DLD1 (cell line): ENCODE results near the gene TGM5.

Experiments
- in situ Hi-C: cut with HindIII; loops from 2 replicates; pipeline ENCODE4 v1.10.0; 2017; ENCODE audit warnings: low sequenced_read_pairs

TGM5 gene

DNA sequence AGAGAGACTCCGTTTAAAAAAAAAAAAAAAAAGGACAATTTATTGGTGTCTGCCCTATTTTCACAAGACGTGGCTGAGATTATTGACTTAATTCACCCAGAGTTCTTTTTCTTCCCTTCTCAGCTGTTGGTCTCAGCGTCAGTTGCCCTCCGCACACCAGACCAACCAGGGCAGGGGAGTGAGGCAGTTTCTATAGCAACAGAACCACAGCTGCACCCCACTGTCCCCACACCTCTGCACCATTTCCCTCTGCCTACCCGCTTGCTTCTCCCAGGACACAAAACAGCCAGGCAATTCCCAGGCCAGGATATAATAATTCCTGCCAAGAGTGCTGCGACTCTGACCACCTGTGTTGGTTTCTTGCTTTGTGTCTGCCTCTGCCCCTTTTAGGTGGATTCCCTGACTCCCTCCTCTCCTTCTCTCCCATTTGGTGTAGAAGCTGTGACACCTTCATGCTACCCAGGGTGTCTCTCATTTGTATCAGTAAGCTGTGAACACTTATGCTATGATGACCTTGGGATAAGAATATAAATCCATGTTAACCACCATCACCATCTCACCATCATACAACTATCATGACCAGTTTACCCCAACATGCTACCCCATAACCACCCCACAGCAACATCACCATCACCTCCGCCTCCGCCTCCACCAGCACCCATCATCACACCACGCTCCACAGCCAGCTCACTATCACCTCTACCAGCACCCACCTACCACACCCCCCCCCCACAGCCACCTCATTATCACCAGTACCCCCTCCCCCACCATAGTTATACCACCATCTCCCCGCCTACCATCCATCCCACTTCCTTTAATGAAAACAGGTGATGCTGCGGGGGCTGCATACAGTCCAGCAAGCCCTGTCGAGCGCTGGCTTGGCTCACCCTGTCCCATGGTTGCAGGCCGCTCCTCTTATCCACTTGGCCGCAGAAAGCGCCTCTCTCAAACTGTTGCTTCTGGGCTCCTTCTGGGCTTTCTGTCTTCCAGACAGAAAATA is 46.5 kb downstream of the TGM5 start:
- in situ Hi-C loops, result no loop called here

DNA sequence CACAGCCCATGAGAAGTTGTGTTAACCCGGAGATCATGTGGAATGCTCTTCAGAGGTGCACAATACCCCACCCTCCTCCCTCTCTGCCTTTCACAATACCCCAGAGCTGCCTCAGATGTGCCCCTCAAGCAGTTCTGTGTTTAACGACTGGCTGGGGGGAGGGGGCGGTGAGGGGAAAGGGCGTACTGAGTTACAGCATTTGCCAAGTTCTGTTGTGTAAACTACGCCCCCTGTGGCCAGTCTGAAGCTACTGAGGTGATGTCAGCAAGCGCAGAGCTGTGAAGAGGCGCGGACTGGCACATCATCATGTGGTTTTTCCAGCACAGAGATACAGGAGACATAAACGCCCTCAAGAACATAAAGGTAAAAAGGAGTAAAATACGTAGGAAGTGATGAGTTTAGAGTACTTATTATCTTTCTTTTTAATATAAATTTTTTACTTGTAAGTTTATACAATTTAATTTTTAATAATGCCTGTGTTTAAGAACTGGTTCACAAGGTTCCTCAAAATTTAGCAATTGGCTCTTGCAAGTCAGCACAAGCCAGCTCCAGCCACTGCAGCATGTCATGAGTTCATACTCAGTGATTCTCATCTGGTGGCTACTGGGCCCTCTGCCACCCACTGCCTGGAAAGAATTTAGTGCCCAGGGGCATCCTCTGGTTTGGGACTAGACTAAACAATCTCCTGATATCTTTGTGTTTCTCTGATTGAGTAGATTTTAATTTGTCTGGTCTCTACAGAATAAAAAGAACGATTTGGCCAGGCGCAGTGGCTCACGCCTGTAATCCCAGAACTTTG is 47.6 kb downstream of the TGM5 start:
- in situ Hi-C loops, result no loop called here

DNA sequence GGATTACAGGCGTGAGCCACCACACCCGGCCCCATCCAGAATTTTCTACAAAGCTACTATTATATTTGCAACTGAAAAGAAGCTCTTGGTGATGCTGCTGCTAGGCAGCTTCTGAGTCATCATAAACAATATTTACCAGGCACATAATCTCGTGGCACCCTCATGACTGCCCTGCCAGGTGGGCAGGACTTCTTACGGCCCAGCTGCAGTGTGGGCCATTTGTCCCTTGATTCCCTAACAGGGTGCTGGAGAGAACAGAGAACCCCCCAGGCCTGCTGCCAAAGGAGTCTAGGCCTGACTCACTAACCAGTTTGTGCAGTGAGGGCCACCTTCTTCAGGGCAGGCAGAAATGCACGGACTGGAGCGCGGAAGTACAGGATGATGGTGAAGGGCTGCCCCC is 50.8 kb downstream of the TGM5 start:
- in situ Hi-C loops, result no loop called here

GRCh38 chr15:43214592-43215295 is 52.0 kb downstream of the TGM5 start:
- in situ Hi-C loops, result no loop called here

DNA sequence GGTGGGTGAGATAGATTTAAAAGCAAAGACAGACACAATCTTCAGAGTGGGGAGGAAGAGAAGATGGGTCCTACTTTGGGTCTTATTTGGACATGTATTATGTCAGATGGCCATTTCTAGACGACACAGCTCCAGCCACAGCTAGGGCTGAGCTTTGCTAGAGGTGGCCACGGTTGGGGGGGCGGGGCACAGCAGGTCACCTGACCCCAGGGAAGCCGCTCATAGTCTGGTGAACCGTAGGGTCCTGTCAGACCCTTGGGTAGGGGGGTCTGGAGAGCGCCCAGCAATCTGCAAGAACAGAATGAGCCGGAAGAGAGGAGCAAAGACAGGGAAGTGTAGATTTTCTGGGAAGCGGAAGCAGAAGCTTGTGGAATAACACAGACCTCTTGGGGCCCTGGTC is 52.6 kb downstream of the TGM5 start:
- in situ Hi-C loops, result no loop called here

- in situ Hi-C loops, result no loop called here
Observed at GRCh38 chr15:43213466-43213865, 53.3 kb downstream of the TGM5 start.

GRCh38 chr15:43212951-43213350 is 53.8 kb downstream of the TGM5 start:
- in situ Hi-C loops, result no loop called here

DNA sequence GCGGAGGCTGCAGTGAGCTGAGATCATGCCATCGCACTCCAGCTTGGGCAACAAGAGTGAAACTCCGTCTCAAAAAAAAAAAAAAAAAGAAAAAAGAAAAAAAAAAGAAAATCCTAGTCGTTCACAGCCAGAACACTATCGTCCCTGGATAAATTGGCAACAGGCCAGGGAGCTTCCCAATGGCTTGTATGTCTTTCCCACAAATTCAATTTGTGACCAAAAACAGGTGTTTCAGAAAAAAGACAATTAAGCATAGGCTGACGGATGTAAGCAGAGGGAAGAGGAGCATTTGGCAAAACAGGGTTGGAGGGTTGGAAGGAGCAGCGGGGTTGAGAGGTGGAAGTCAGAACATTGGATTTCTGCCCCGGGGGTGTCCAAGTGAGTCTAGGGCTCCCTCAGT is 54.4 kb downstream of the TGM5 start:
- in situ Hi-C loops, result no loop called here

DNA sequence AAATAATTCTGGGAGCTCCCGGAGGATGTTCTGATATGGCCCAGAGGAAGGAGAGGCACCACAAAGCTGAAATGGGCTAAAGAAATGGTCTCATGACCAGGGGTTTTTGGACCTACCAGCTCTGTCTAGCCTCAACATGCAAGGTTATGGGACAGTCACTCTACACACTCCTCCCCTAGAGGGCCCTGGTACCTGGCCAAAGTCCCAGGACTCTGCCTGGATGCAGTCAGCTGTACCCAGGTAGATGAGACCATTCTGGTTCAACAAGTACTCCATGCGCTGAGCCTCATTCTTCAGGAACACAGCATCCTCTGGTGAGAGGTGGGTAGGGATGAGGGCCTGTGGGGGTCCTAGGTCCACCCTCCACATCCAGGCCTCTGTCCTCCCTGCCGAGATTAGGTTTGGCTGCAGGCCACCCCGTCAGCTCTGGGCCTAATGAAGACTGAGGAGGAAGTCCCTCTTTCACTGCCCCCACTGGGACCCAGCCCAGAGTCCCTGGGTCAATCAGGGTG is 55.4 kb downstream of the TGM5 start:
- in situ Hi-C loops, result no loop called here

- in situ Hi-C loops, result no loop called here
Observed at GRCh38 chr15:43210807-43211206, 55.9 kb downstream of the TGM5 start.

DNA sequence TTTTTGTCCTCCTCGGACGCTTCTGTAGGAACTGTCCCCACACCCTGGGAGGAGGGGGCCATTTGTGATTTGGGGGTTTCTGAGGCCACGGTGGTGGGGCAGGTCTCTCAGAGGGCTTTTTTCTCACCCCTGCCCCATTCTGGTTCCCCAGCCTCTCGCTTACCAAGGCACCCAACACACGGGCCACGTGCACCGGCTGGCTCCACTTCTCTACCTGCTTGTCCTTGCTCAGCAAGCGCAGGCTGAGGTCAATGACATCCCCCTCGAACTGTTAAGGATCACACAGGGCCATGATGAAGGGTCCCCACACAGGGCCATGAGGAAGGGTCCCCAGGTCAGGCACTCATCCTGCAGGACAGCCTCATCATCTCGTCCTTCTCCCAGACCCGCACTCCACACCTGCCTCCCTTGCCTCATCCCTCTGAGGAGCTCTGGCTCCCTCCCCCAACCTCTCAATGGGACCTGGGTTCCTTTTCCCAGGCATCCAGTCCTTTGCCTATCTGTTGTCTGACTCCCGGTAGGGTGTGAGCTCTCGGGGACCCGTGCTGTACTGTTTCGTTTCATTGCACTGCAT is 56.5 kb downstream of the TGM5 start:
- in situ Hi-C loops, result no loop called here

DNA sequence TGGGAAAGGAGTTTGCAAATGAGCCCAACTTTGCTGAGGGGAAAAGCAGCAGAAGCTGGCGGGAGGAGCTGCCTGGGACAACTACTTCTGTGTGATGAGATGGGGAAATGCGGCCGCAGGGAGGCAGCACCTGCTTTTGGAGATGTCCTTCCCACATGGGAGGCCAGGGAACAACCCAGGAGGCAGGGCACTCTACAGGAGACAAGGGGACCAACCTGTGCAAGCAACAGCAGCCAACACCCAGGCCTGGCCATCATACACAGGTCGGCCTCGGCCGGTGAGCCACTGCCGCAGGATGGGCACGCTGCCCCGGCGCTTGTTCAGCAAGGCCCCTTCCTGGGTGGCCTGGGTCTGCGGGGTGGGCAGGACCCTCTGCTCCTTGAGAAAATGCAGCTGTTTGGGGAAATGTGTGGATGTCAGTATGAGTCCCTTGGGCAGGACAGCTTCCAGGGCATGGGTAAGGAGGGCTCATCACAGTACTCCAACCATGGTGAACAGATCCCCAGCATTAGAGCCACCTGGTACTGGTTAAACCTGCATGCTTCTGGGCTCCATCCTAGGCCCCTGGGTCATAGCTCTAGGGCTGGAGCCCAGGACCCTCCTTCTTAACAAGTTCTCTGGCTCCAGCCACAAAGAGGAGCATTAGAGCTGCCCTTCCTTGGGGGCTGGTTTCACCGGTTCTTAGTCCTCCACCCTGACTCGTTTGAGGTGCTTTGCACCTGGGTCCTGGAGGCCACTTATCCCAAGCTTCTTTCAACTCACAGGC is 57.5 kb downstream of the TGM5 start:
- in situ Hi-C loops, result loop anchor here (5.0 to 10.0 kb wide), 2 partner anchors 93 to 494 kb away; partner anchors contain the start of gene TGM7

GRCh38 chr15:43208052-43209002 is 58.4 kb downstream of the TGM5 start:
- in situ Hi-C loops, result loop anchor here (5.0 to 10.0 kb wide), 2 partner anchors 94 to 494 kb away; partner anchors contain the start of gene TGM7

GRCh38 chr15:43207024-43207423 is 59.7 kb downstream of the TGM5 start:
- in situ Hi-C loops, result loop anchor here (5.0 to 10.0 kb wide), 2 partner anchors 95 to 492 kb away; partner anchors contain the start of gene TGM7

GRCh38 chr15:43206054-43206453 is 60.7 kb downstream of the TGM5 start:
- in situ Hi-C loops, result loop anchor here (5.0 to 10.0 kb wide), 2 partner anchors 96 to 491 kb away; partner anchors contain the start of gene TGM7

DNA sequence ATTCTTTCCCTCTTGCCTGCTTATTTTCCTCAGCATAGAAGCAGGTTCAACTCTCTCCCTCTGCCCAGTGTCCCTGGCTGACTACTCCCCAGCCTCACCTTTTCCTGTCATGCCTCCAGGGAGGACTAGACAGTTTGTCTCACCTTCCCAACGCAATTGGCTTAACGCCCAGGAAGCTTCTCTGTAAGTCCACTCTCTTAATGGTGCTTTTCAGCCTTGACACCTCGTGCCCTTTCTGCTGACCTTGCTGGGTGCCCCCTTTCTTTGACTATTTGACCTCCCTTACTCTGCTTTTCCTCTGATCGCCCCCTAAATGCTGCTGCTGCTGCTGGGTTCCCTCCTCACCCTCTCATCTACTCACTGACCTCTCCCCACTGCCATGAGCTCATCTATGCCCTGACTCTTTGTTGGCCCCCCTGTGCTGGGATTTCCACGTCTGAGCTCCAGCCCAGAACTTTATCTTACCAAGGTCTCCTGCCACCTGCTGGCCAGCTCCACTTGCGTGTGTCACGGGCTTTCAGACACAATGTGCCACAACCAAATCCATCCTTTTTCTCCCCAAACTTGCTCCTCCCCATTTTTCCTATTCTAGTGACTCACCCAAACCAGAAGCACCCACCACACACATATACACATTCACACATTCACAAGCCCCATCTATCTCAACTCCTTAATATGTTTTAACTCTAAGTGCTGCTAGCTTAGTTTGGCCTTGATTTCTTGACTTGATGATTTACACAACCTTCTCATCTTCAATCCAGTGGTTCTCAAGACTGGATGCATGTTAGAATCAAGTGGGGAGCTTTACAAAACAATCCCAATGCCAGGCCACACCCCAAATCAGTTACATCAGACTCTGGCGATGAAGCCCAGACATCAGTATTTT is 62.5 kb downstream of the TGM5 start:
- in situ Hi-C loops, result loop anchor here (10.0 kb wide), 1 partner anchor 489 kb away; no protein-coding TSS in a partner anchor

DNA sequence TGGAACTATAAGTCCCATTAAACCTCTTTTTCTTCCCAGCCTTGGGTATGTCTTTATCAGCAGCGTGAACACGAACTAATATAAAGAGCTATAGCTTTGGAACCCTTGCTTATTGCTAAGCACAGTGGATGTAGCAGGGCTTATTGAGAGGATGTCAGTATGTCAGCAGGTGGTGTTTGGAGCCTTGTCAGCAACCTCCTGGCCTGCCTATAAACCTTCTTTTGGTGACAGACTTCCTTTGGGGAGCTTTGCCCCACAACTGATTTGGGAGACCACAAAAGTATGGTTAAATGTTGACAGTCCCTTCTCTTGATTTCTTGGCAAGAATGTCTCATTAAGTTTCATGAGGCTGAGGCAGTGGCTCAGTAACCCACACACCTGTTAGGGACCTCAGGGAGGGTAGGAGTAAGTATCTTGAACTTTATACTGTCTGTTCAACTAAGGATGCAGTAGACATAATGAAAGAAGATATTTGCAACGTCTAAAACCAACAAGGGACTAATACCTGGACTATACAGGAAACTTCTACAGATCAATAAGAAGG is 66.7 kb downstream of the TGM5 start:
- in situ Hi-C loops, result loop anchor here (10.0 kb wide), 1 partner anchor 485 kb away; no protein-coding TSS in a partner anchor
